Esophagus muscularis mucosa (tissue), 4 donors: ENCODE measurements around the gene KLF12. TPM values are rescaled to one million over a fixed set of nuclear protein-coding genes. Genes with fewer than 3 reads are reported as not detected.

Experiments used
- DNase-seq: peaks from one replicate; pipeline ENCODE4 v3.0.0-alpha.2; 2017; ENCODE audit errors: extremely low spot score
- H3K27ac ChIP-seq, 4 donors: fragments of 200-600 bp; sonication (generic); replicated peaks in 1 of 4; 1 replicate in 3 of 4; 2 replicates in 1 of 4; pipeline ENCODE4 v1.5.1; 2016 to 2019; ENCODE audit warnings: mild to moderate bottlenecking in 1 of 4
- H3K27me3 ChIP-seq, 4 donors: fragments of 200-600 bp; sonication (generic); one replicate each; pipeline versions ENCODE4 v1.5.1 to v1.6.0; 2016 to 2019
- H3K36me3 ChIP-seq, 4 donors: fragments of 200-600 bp; sonication (generic); one replicate each; pipeline ENCODE4 v1.5.1; 2016 to 2019
- H3K4me1 ChIP-seq, 4 donors: fragments of 200-600 bp; sonication (generic); one replicate each; pipeline ENCODE4 v1.5.1; 2016 to 2019
- H3K4me3 ChIP-seq, 4 donors: fragments of 200-600 bp; sonication (generic); 1 replicate in 2 of 4; 2 replicates in 2 of 4; pipeline ENCODE4 v1.5.1; 2016 to 2019; ENCODE audit warnings: mild to moderate bottlenecking in 4 of 4, moderate library complexity in 1 of 4
- H3K9me3 ChIP-seq, 4 donors: fragments of 200-600 bp; sonication (generic); 1 replicate in 3 of 4; 2 replicates in 1 of 4; pipeline ENCODE4 v1.5.1; 2016 to 2019
- EP300 ChIP-seq: sonication (generic); formaldehyde crosslinking; IDR thresholded peaks from one replicate; pipeline ENCODE4 v1.6.1; 2017; ENCODE audit warnings: antibody characterized with exemption
- POLR2A ChIP-seq: fragments of 450-650 bp; IDR thresholded peaks from one replicate; pipeline ENCODE4 v1.6.1; 2017; ENCODE audit warnings: antibody characterized with exemption, moderate library complexity, mild to moderate bottlenecking, low read depth
- POLR2AphosphoS5 ChIP-seq, 2 donors: sonication (generic); formaldehyde crosslinking; IDR thresholded peaks; one replicate each; pipeline ENCODE4 v1.6.1; 2017; ENCODE audit warnings: antibody characterized with exemption in 2 of 2
- WGBS: methylation state at CpG from one replicate; pipeline ENCODE4 v1.1.5; 2018; 5-methylcytosine and 5-hydroxymethylcytosine counted together
- intact Hi-C: fragments of 100-400 bp; cut with DNase I; formaldehyde crosslinking; loops from one replicate; pipeline ENCODE4 v1.15.1; 2023
- total RNA-seq, 4 donors: library from RNA; depleted of rRNA; stranded (reverse); fragments of >200 nt; gene quantifications; one replicate each; pipeline versions ENCODE4 v1.1.0 to v1.2.1, GENCODE V29; 2016
- TF ChIP-seq, protein P1 (sequence below), 3 experiments: fragments of 200-600 bp in 2 of 3; fragments of 450-650 bp in 1 of 3; sonication (generic) in 2 of 3; IDR thresholded peaks; one replicate each; pipeline ENCODE4 v1.5.1; 2017 to 2019; ENCODE audit warnings: antibody characterized with exemption in 3 of 3, mild to moderate bottlenecking in 2 of 3, moderate library complexity in 1 of 3

The KLF12 gene
- total RNA-seq, 4 donors from 2014 or later, result 13.8 to 20.7 (median 17.0) TPM

- DNase-seq, result no peak
- Histone ChIP-seq H3K4me1 (peaks cover 10 to 33% (median 19%) of the 10 kb centered on the region in 4 donors), H3K9me3 (no peaks in the 10 kb centered on the region), H3K27me3 (no peaks in the 10 kb centered on the region), H3K36me3 (no peaks in the 10 kb centered on the region), H3K27ac (no peak overlapping the region), H3K4me3 (no peak overlapping the region)
- TF ChIP-seq POLR2AphosphoS5 (IDR thresholded peaks at IDR 0.05), result no peak
- no peak for TF ChIP-seq EP300
- TF ChIP-seq, protein P1, sequence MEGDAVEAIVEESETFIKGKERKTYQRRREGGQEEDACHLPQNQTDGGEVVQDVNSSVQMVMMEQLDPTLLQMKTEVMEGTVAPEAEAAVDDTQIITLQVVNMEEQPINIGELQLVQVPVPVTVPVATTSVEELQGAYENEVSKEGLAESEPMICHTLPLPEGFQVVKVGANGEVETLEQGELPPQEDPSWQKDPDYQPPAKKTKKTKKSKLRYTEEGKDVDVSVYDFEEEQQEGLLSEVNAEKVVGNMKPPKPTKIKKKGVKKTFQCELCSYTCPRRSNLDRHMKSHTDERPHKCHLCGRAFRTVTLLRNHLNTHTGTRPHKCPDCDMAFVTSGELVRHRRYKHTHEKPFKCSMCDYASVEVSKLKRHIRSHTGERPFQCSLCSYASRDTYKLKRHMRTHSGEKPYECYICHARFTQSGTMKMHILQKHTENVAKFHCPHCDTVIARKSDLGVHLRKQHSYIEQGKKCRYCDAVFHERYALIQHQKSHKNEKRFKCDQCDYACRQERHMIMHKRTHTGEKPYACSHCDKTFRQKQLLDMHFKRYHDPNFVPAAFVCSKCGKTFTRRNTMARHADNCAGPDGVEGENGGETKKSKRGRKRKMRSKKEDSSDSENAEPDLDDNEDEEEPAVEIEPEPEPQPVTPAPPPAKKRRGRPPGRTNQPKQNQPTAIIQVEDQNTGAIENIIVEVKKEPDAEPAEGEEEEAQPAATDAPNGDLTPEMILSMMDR (IDR thresholded peaks at IDR 0.05), result no peak
- TF ChIP-seq POLR2A, result no peak
- intact Hi-C loops, result no loop called here
- 71% methylated on average over 3 of the region's 3 CpGs for WGBS
Measured at GRCh38 chr13:74087357-74087756, 46.8 kb downstream of the KLF12 start.
